Measurements from ENCODE around the gene SYTL1.
A peak's percentile ranks its signal among the peaks of the same experiment; 100 is the strongest.

SYTL1 gene

GRCh38 chr1:27363766-27364695 lies 22.2 kb downstream of the SYTL1 start:
- no peak for DNase-seq (ENCODE audit: low read depth in 2 of 2)

- DNase-seq (ENCODE audit: low read depth in 2 of 2), result no peak
Measured at GRCh38 chr1:27364696-27365371, 23.0 kb downstream of the SYTL1 start.

DNA sequence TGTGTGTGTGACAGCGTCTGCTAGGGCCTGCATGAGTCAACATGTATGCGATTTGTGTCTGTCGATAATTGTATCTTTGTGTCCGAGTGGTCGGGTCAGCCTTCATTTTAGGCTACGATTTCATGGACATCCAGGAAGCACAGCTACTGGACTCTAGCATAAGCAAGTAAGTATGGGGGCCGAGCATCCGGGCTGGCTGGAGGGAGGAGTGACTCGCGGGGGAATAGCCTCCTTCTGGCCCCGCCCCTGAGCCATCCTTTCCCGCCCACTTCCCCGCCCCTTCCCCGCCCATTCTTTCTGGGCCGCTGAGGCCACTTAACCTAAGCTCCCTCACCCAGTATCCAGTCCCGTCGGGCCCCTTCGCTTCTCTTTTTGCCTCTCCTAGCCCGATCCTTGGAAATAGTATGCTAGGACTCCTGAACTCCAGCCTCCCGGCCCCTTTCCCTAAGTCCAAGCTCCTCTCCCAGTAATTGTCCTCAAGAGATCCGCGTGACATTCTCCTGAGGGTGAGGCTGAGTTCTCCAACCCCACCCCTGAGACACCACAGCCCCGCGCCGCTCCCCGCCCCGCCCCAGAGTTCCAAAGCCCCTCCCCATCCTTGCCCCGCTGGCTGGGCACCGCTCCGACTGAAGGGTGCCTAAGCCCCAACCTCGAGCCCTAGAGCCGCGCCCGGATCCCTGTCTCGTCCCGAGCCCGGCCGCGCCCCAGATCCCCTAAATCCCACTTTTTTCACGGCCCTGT lies 23.7 kb downstream of the SYTL1 start:
- peak; percentile 64 to 77 for DNase-seq (ENCODE audit: low read depth in 2 of 2)

DNA sequence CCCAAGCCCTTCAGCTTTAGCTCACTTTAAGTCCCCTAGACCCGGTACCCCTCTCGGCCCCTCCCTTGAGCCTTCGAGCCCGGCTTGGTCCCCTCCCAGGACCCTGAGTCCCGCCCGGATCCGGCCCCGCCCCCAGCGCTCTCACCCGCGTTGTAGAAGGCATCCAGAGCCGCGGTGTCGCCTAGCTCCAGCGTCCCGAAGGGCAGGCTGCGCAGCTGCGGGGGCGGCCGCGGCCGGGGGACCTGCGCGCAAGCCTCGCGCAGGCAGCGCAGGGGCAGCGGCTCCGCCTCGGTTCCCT lies 24.2 kb downstream of the SYTL1 start:
- DNase-seq (ENCODE audit: low read depth in 2 of 2), result peak; percentile 77 to 81

- DNase-seq (ENCODE audit: low read depth in 2 of 2), result peak in 1 of 2 donors; percentile 59
Measured at GRCh38 chr1:27366411-27367159, 24.8 kb downstream of the SYTL1 start, which contains the start of gene MAP3K6. TSS of gene MAP3K6 (minus strand) at chr1:27366961. CDS start at chr1:27366597, 364 bp downstream.

DNA sequence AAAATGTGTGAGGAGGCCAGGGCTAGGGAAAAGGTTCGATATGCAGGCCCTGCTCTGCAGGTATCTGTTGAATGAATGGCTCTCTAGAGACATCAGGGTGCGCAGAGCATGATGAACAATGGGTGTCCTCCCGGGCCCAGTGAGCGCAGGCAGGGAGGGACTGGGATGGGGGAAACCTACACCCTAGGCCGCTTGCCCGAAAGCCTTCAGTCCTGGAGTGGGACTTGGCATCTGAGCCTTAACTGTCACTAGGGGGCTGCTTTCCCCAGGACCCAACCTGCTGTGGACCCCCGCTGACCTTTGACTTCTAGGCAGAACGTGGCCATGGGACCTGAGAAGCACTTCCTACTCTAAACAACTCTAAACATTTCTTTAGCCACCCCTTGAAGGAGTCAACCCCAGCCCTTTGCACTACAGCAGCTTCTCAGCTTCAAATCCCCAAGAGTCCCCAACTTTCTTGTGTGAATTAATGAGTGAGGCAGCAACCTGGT lies 25.4 kb downstream of the SYTL1 start:
- DNase-seq (ENCODE audit: low read depth in 2 of 2), result no peak

DNA sequence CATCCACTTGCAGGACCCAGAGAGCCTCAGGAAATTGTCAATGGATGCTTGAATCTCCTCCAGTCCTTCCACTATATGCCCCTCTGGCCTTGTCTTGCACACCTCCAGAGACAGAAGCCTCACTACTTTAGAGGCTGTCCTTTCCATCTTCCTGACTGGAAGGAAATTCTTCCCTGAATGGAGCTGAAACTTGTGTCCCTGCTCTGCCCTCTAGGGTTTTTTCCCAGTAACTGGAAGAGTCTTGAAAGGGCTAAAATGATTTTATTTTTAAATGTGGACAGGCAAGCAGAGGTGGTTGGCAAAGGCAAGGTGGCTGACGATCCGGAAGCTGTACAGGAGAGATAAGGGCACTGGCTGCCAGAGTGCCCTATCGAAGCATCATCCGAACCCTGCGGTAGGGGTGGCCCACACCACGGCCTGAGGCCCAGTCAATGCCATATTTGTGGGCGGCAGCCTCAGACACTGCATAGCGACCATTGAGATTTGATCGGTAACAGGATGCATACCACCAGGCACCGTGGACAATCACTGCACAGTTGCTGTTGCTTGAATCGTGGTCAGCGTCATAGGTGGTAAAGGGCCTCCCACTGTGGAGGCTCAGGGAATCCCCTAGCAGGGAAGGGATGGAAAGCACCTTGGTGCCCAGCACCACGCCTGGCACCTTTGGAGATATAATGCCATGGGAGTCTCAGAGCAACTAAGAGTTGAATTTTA lies 27.2 kb downstream of the SYTL1 start:
- DNase-seq (ENCODE audit: low read depth in 2 of 2), result no peak

GRCh38 chr1:27372022-27372807 lies 30.4 kb downstream of the SYTL1 start:
- no peak for DNase-seq (ENCODE audit: low read depth in 2 of 2)

- no peak for DNase-seq (ENCODE audit: low read depth in 2 of 2)
Measured at GRCh38 chr1:27372808-27373690, 31.2 kb downstream of the SYTL1 start.

GRCh38 chr1:27374362-27375086 lies 32.7 kb downstream of the SYTL1 start, which contains the start of gene FCN3:
TSS of gene FCN3 (minus strand) at chr1:27374824. CDS start at chr1:27374818, 6 bp downstream.
- no peak for DNase-seq (ENCODE audit: low read depth in 2 of 2)

DNA sequence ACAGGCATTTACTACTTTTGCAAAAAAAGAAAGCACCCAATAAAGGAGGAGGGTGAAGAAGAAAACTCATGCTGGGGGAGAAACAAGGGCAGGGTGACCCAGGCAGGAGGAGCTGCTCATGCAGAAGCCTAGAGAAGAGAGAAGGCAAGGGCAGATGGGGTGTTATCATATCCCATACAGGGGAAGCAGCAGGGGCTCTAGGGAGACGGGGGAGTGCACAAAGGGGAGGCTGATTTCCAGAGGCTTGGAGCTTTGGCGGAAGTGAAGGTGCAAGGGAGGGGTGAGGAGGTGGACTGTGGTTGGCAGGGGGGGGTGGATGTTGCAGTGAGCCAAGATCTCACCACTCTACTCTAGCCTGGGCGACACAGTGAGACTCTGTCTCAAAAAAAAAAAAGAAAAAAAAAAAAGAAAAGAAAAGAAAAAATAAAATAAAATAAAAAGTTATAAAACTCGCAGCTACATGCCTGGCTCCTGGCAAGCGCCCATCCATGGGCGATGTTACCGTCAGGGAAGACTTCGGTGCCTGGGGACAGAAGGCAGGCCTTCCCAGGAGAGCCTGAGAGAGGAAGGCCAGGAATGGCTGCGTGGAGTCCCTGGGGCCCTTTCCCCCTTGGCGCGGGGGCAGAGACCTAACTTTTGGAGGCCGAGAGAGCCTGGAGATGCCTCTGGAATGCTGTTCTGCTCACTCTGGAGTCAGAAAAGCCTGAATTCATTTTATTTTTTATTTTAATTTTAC lies 36.1 kb downstream of the SYTL1 start:
- DNase-seq (ENCODE audit: low read depth in 2 of 2), result no peak

DNA sequence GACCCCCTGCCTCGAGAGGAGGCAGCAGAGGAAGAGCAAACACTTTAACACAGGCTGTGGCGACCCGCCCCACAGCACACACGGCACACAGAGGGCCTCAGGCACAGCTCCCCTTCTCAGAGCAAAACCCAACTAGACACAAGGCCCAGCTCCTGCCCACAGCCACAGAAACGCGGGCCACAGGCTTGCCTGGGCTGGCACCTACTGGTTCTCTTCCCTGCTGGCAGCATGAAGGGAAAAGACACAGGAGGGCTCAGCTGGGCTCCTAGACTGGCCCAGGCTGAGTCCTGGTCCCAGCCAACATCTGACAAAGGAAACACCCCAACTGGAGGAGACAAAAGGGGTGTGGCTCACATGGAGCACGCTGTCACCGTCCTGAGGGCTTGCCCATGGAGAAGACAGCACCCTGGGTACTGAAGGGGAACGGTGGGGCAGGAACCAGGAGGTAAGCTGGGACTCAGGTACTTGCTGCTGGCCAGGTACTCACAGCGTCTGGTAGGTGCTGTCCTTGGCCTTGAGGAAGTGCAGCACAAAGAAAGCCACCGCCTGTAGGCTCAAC lies 37.8 kb downstream of the SYTL1 start:
- DNase-seq (ENCODE audit: low read depth in 2 of 2), result no peak

GRCh38 chr1:27380224-27380623 lies 38.4 kb downstream of the SYTL1 start:
- DNase-seq (ENCODE audit: low read depth in 2 of 2), result no peak

DNA sequence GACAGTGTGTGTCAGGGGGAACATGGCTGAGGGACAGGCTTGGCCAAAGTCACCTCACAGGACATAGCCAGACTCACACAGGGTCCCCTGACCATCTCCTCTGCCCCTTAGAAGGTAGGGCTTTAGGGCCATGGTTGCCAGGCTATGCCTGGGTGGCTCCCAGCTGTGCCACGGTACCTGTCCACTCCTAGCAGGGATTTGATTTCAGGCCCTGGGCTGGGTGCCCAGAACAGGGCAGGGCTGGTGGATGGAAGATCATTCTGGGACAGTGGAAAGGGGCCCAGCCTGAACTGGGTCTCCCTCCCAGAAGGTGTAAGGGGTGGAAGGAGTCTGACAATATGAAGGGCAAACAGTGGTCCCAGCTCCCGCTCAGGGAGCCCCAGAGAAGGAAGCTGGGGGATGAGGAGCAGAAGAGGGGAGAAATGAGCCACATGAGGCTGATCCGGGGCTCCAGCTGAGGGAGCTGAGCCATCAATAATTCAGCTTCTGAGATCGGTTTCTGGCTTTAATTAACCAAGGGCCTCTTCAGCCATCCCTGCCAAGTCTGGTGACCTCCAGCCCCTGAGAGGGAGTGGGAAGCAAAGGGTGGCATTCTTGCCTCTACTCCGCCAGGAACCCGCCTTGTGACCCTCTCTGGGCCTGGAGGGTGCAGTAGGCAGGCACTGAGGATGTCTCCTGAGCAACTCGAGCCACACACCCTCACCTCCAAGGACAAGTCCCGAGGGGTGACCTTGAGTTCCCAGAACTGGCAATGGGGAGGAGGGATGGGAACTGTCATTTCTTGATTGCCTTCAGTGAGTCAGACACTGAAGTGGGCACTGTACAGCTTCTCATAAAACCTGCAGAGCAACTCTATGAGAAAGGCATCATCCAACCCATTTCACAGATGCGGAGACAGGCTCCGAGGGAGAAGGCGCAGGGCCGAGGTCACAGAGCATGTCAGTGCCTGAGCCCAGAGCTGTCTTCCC lies 39.2 kb downstream of the SYTL1 start:
- no peak for DNase-seq (ENCODE audit: low read depth in 2 of 2)

DNA sequence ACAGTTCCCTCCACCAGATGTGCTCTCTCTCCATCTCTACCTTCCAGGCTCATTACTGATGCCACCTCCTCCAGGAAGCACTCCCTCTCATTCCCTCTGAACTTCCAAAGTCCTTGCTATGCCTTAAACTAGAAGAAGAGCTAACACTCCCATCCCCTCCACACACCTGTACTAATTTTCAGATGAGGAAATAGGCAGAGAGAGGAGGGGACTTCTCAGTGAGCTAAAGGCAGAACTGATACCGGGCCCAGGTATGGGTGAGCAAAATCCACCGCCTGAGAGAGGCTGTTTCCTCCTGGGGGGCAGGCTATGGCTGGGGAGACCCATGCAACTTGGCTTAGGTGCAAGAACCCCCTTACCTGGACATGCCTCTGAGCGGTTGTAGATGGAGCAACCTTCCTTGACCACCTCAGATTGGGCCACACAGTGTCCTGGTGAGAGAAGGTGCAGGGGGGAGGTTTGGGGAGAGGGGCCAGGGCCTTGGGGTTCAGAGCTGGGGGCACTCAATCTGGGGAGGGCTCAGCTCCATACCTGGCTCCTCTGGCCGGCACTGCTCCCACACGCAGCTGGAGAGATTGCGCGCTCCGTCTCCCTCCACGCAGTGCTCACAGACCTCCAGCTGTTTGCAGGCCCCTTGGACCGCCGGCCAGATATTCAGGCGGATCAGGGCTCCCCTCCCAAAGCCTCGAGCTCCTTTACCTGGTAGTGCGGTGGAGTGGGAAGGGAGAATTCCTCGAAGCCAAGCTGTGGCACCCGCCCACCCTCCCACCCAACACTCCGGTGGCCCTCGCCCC lies 40.3 kb downstream of the SYTL1 start:
- no peak for DNase-seq (ENCODE audit: low read depth in 2 of 2)

Data from stimulated activated CD4-positive, alpha-beta T cell treated with anti-CD3 and anti-CD28 coated beads, Interleukin-15, amount 100 ng/mL, for 48 hours (primary cell).